ENCODE results near the gene FOXL1.

The FOXL1 gene

DNA sequence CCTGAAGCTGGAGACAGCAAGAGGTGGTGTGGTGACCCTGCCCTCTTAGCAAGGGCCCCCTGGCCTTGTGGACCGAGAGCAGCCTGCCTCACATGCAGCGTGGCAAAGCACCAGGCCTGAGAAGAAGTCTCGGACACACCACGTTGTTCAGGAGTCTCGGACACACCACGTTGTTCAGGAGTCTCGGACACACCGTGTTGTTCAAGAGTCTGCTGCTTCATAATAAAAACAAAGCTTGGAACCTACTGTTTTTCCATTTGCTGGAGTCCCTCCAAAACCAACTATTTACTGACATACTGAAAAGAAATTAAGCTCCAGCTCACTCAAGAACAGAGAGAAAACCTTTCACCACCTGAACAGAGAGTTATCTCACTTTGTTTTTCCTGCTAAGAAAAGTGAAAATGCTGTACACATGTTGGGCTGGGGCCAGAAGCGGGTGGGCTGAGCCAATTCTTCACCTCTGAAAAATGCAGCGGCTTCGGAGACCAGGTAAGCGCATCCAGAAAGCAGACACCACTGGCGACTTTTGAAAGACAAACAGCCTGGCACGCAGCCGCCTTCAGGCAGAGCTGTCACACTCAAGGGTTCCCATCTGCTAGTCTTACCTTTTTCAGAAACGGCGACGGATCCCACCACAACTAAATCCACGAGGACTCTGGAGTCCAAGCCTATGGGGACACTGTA lies 32.3 kb upstream of the FOXL1 start (continued):
- TF ChIP-seq, protein P1, sequence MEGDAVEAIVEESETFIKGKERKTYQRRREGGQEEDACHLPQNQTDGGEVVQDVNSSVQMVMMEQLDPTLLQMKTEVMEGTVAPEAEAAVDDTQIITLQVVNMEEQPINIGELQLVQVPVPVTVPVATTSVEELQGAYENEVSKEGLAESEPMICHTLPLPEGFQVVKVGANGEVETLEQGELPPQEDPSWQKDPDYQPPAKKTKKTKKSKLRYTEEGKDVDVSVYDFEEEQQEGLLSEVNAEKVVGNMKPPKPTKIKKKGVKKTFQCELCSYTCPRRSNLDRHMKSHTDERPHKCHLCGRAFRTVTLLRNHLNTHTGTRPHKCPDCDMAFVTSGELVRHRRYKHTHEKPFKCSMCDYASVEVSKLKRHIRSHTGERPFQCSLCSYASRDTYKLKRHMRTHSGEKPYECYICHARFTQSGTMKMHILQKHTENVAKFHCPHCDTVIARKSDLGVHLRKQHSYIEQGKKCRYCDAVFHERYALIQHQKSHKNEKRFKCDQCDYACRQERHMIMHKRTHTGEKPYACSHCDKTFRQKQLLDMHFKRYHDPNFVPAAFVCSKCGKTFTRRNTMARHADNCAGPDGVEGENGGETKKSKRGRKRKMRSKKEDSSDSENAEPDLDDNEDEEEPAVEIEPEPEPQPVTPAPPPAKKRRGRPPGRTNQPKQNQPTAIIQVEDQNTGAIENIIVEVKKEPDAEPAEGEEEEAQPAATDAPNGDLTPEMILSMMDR (tag by site-specific recombination; IDR thresholded peaks at IDR 0.05), result no peak
- TF ChIP-seq ZNF624 (tag by site-specific recombination; IDR thresholded peaks at IDR 0.05), result no peak
- no peak for TF ChIP-seq ZNF391 (tag by site-specific recombination; IDR thresholded peaks at IDR 0.05; ENCODE audit: borderline replicate concordance, low read depth)
- TF ChIP-seq ZNF416 (tag by site-specific recombination; IDR thresholded peaks at IDR 0.05), result no peak
- no peak for TF ChIP-seq ZNF211 (tag by site-specific recombination; IDR thresholded peaks at IDR 0.05; ENCODE audit: low read depth)
- TF ChIP-seq ZNF548 (tag by site-specific recombination; IDR thresholded peaks at IDR 0.05), result no peak
- no peak for TF ChIP-seq ZNF335 (tag by site-specific recombination; conservative IDR thresholded peaks at IDR 0.05)

DNA sequence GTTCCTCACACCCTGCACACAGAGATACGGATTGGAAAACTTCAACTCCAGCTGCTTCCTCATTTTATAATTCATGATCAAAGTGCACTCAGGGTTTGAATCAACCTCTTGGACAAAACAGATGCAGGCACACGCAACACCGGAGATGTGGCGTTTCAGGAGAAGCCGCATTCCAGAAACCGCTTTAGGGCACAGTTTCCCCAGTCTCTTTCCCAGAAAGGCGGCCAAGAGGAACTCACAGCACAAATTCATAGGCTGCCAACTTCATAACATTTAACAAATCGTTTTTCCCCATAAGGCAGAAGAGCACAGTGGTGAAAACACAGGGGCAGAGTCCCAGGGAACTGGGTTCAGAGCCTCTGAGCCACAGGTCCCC lies 31.7 kb upstream of the FOXL1 start:
- no peaks in the 10 kb centered on the region for H3K9me3 ChIP-seq (ENCODE audit: control insufficient read depth, insufficient read depth, low read depth, low read length)
- peaks cover 14 to 94% of the 10 kb centered on the region in 2 experiments for H3K36me3 ChIP-seq (ENCODE audit: control insufficient read depth in 2 of 2, insufficient read depth in 1 of 2, low read length in 2 of 2)
- ChIA-PET POLR2A (no interaction called here), CTCF (no interaction called here)
- no peak overlapping the region for H3K27ac ChIP-seq (ENCODE audit: extremely low read depth, low read depth, low read length)
- TF ChIP-seq ZNF426 (tag by site-specific recombination; IDR thresholded peaks at IDR 0.05) (no peak), ZFP3 (tag by site-specific recombination; IDR thresholded peaks at IDR 0.05; ENCODE audit: low read depth) (no peak), ZNF394 (tag by site-specific recombination; IDR thresholded peaks at IDR 0.05; ENCODE audit: borderline replicate concordance) (no peak), ZNF433 (tag by site-specific recombination; IDR thresholded peaks at IDR 0.05; ENCODE audit: low read depth) (no peak), ZNF292 (tag by site-specific recombination; IDR thresholded peaks at IDR 0.05; ENCODE audit: borderline replicate concordance, low read depth) (no peak), ZNF501 (tag by site-specific recombination; IDR thresholded peaks at IDR 0.05) (no peak), WT1 (tag by site-specific recombination; IDR thresholded peaks at IDR 0.05) (no peak)
- TF ChIP-seq, protein P2, sequence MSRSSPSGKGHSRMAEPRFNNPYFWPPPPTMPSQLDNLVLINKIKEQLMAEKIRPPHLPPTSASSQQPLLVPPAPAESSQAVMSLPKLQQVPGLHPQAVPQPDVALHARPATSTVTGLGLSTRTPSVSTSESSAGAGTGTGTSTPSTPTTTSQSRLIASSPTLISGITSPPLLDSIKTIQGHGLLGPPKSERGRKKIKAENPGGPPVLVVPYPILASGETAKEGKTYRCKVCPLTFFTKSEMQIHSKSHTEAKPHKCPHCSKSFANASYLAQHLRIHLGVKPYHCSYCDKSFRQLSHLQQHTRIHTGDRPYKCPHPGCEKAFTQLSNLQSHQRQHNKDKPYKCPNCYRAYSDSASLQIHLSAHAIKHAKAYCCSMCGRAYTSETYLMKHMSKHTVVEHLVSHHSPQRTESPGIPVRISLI (tag by site-specific recombination; IDR thresholded peaks at IDR 0.05), result no peak
- no peaks in the 10 kb centered on the region for H3K4me1 ChIP-seq (ENCODE audit: control insufficient read depth, insufficient read depth, low read length)
- H3K4me3 ChIP-seq (ENCODE audit: low read depth, low read length), result no peak overlapping the region

DNA sequence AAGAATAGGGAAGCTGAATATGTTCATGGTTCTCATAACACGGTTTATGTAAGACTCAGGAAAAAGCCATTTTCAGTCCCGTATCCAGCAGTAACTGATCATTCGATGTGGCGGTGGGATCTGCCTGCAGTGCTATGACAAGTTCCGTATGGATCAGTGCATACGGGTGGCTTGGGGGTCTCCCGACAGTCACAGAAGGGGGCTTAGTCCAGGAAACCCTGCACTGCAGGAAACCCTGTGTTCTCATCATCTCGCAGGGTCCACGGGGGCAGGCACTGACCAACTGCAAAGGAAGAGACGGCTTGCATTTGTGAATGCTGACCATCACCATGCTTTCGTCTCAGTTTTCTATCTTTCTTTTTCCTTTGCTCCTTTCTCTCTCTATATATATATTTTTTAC lies 31.1 kb upstream of the FOXL1 start:
- Histone ChIP-seq H3K9me3 (ENCODE audit: control insufficient read depth, insufficient read depth, low read depth, low read length) (no peaks in the 10 kb centered on the region), H3K36me3 (ENCODE audit: control insufficient read depth in 2 of 2, insufficient read depth in 1 of 2, low read length in 2 of 2) (peaks cover 14 to 94% of the 10 kb centered on the region in 2 experiments), H3K27ac (ENCODE audit: extremely low read depth, low read depth, low read length) (no peak overlapping the region), H3K4me3 (ENCODE audit: low read depth, low read length) (no peak overlapping the region), H3K4me1 (ENCODE audit: control insufficient read depth, insufficient read depth, low read length) (no peaks in the 10 kb centered on the region)
- ChIA-PET POLR2A (no interaction called here), CTCF (interaction anchor here (0.6 kb wide), 1 partner anchor 1090 kb away, joined by 5 read pairs; no protein-coding TSS in a partner anchor)
- TF ChIP-seq, protein P3, sequence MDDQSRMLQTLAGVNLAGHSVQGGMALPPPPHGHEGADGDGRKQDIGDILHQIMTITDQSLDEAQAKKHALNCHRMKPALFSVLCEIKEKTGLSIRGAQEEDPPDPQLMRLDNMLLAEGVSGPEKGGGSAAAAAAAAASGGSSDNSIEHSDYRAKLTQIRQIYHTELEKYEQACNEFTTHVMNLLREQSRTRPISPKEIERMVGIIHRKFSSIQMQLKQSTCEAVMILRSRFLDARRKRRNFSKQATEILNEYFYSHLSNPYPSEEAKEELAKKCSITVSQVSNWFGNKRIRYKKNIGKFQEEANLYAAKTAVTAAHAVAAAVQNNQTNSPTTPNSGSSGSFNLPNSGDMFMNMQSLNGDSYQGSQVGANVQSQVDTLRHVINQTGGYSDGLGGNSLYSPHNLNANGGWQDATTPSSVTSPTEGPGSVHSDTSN (CRISPR knock-in tag; IDR thresholded peaks at IDR 0.05), result no peak
- TF ChIP-seq, protein P4, sequence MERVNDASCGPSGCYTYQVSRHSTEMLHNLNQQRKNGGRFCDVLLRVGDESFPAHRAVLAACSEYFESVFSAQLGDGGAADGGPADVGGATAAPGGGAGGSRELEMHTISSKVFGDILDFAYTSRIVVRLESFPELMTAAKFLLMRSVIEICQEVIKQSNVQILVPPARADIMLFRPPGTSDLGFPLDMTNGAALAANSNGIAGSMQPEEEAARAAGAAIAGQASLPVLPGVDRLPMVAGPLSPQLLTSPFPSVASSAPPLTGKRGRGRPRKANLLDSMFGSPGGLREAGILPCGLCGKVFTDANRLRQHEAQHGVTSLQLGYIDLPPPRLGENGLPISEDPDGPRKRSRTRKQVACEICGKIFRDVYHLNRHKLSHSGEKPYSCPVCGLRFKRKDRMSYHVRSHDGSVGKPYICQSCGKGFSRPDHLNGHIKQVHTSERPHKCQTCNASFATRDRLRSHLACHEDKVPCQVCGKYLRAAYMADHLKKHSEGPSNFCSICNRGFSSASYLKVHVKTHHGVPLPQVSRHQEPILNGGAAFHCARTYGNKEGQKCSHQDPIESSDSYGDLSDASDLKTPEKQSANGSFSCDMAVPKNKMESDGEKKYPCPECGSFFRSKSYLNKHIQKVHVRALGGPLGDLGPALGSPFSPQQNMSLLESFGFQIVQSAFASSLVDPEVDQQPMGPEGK (tag by site-specific recombination; IDR thresholded peaks at IDR 0.05), result no peak
- TF ChIP-seq, protein P5, sequence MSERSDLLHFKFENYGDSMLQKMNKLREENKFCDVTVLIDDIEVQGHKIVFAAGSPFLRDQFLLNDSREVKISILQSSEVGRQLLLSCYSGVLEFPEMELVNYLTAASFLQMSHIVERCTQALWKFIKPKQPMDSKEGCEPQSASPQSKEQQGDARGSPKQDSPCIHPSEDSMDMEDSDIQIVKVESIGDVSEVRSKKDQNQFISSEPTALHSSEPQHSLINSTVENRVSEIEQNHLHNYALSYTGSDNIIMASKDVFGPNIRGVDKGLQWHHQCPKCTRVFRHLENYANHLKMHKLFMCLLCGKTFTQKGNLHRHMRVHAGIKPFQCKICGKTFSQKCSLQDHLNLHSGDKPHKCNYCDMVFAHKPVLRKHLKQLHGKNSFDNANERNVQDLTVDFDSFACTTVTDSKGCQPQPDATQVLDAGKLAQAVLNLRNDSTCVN (tag by site-specific recombination; optimal IDR thresholded peaks at IDR 0.05), result no peak
- TF ChIP-seq ZNF239 (tag by site-specific recombination; IDR thresholded peaks at IDR 0.05) (no peak), ZNF596 (tag by site-specific recombination; IDR thresholded peaks at IDR 0.05) (no peak), KLF10 (tag by site-specific recombination; IDR thresholded peaks at IDR 0.05) (no peak), ZBTB17 (tag by site-specific recombination; IDR thresholded peaks at IDR 0.05) (no peak), ZNF37A (tag by site-specific recombination; IDR thresholded peaks at IDR 0.05) (no peak), ZNF426 (tag by site-specific recombination; IDR thresholded peaks at IDR 0.05) (no peak)

Data from HEK293 (cell line).